ENCODE measurements around the gene PROSER2.

PROSER2 gene

GRCh38 chr10:11824825-11825224 is 1.7 kb downstream of the PROSER2 start:
- H4K91ac ChIP-seq (ENCODE audit: low read depth, low read length), result no peak overlapping the region
- H3K79me1 ChIP-seq (ENCODE audit: low read length), result peaks cover 8% of the 10 kb centered on the region
- H3K9ac ChIP-seq (ENCODE audit: low read length), result no peak overlapping the region
- peaks cover 0 to 2% of the 10 kb centered on the region in 2 experiments for H3K36me3 ChIP-seq (ENCODE audit: control insufficient read depth in 1 of 2, insufficient read depth in 2 of 2, low read length in 2 of 2)
- H3K4me2 ChIP-seq (ENCODE audit: low read length), result no peak overlapping the region
- no peaks in the 10 kb centered on the region for H3K9me3 ChIP-seq (ENCODE audit: insufficient read depth, low read depth, low read length)
- H3K4me1 ChIP-seq (ENCODE audit: control insufficient read depth in 1 of 2, insufficient read depth in 2 of 2, low read length in 2 of 2), result peaks cover 8 to 9% of the 10 kb centered on the region in 2 experiments
- H3K27me3 ChIP-seq (ENCODE audit: insufficient read depth, low read length), result no peaks in the 10 kb centered on the region
- H4K8ac ChIP-seq (ENCODE audit: low read depth, low read length), result no peak overlapping the region
- H2AK5ac ChIP-seq (ENCODE audit: low read length), result no peak overlapping the region
- H3K23ac ChIP-seq (ENCODE audit: low read length), result no peak overlapping the region
- no peak for DNase-seq
- no peak overlapping the region for H3K18ac ChIP-seq (ENCODE audit: low read length)
- no peak overlapping the region for H3K14ac ChIP-seq (ENCODE audit: low read length)
- H3K79me2 ChIP-seq (ENCODE audit: control insufficient read depth, insufficient read depth, low read length, poor library complexity), result peaks cover 9% of the 10 kb centered on the region
- no peak overlapping the region for H4K12ac ChIP-seq (ENCODE audit: low read depth, low read length)
- no peak overlapping the region for H2BK12ac ChIP-seq (ENCODE audit: low read length)
- H3K27ac ChIP-seq (ENCODE audit: low read depth, low read length), result no peak overlapping the region
- H2BK5ac ChIP-seq (ENCODE audit: low read depth, low read length, poor library complexity), result no peak overlapping the region
- H3K4ac ChIP-seq (ENCODE audit: low read depth, low read length), result no peak overlapping the region
- H2BK120ac ChIP-seq (ENCODE audit: insufficient read depth, low read length, poor library complexity), result no peak overlapping the region
- no CpG with 5 or more reads among the region's 11 CpGs for WGBS (ENCODE audit: extremely low coverage, insufficient coverage, insufficient read length)
- no peak overlapping the region for H2AFZ ChIP-seq (ENCODE audit: insufficient read depth, low read length, poor library complexity)
- H3K4me3 ChIP-seq (ENCODE audit: low read depth, low read length), result no peak overlapping the region

- no peak overlapping the region for H3K9ac ChIP-seq (ENCODE audit: low read length)
These were observed 2.7 kb downstream of the PROSER2 start for GRCh38 chr10:11825796-11826414.

GRCh38 chr10:11827006-11827405 is 3.9 kb downstream of the PROSER2 start:
- Histone ChIP-seq H3K14ac (ENCODE audit: low read length) (no peak overlapping the region), H3K4me2 (ENCODE audit: low read length) (no peak overlapping the region), H3K27me3 (ENCODE audit: insufficient read depth, low read length) (no peaks in the 10 kb centered on the region), H3K79me1 (ENCODE audit: low read length) (peaks cover 8% of the 10 kb centered on the region), H3K23ac (ENCODE audit: low read length) (no peak overlapping the region), H3K4ac (ENCODE audit: low read depth, low read length) (no peak overlapping the region), H3K4me1 (ENCODE audit: control insufficient read depth in 1 of 2, insufficient read depth in 2 of 2, low read length in 2 of 2) (peaks cover 8 to 9% of the 10 kb centered on the region in 2 experiments), H4K91ac (ENCODE audit: low read depth, low read length) (no peak overlapping the region), H3K9me3 (ENCODE audit: insufficient read depth, low read depth, low read length) (no peaks in the 10 kb centered on the region), H3K27ac (ENCODE audit: low read depth, low read length) (no peak overlapping the region), H2BK5ac (ENCODE audit: low read depth, low read length, poor library complexity) (no peak overlapping the region), H3K36me3 (ENCODE audit: control insufficient read depth in 1 of 2, insufficient read depth in 2 of 2, low read length in 2 of 2) (peaks cover 0 to 2% of the 10 kb centered on the region in 2 experiments), H3K4me3 (ENCODE audit: low read depth, low read length) (no peak overlapping the region), H2AK5ac (ENCODE audit: low read length) (no peak overlapping the region), H2AFZ (ENCODE audit: insufficient read depth, low read length, poor library complexity) (no peak overlapping the region), H3K9ac (ENCODE audit: low read length) (no peak overlapping the region), H2BK12ac (ENCODE audit: low read length) (no peak overlapping the region), H4K12ac (ENCODE audit: low read depth, low read length) (no peak overlapping the region), H4K8ac (ENCODE audit: low read depth, low read length) (no peak overlapping the region), H2BK120ac (ENCODE audit: insufficient read depth, low read length, poor library complexity) (no peak overlapping the region), H3K79me2 (ENCODE audit: control insufficient read depth, insufficient read depth, low read length, poor library complexity) (peaks cover 9% of the 10 kb centered on the region), H3K18ac (ENCODE audit: low read length) (no peak overlapping the region)
- DNase-seq, result peak in 1 of 2 donors; percentile 51
- no CpG with 5 or more reads among the region's 10 CpGs for WGBS (ENCODE audit: extremely low coverage, insufficient coverage, insufficient read length)

More at GRCh38 chr10:11825796-11826414, 2.7 kb downstream of the PROSER2 start:
- peaks cover 8 to 9% of the 10 kb centered on the region in 2 experiments for H3K4me1 ChIP-seq (ENCODE audit: control insufficient read depth in 1 of 2, insufficient read depth in 2 of 2, low read length in 2 of 2)
- no peak for DNase-seq
- H3K9me3 ChIP-seq (ENCODE audit: insufficient read depth, low read depth, low read length), result no peaks in the 10 kb centered on the region
- H3K4me2 ChIP-seq (ENCODE audit: low read length), result no peak overlapping the region
- H3K18ac ChIP-seq (ENCODE audit: low read length), result no peak overlapping the region
- no peak overlapping the region for H3K23ac ChIP-seq (ENCODE audit: low read length)
- H3K4me3 ChIP-seq (ENCODE audit: low read depth, low read length), result no peak overlapping the region
- no peak overlapping the region for H2BK12ac ChIP-seq (ENCODE audit: low read length)
- H4K8ac ChIP-seq (ENCODE audit: low read depth, low read length), result no peak overlapping the region
- H3K79me1 ChIP-seq (ENCODE audit: low read length), result peaks cover 8% of the 10 kb centered on the region
- H2AFZ ChIP-seq (ENCODE audit: insufficient read depth, low read length, poor library complexity), result no peak overlapping the region
- H4K12ac ChIP-seq (ENCODE audit: low read depth, low read length), result no peak overlapping the region
- H3K36me3 ChIP-seq (ENCODE audit: control insufficient read depth in 1 of 2, insufficient read depth in 2 of 2, low read length in 2 of 2), result peaks cover 0 to 2% of the 10 kb centered on the region in 2 experiments
- WGBS (ENCODE audit: extremely low coverage, insufficient coverage, insufficient read length), result no CpG with 5 or more reads among the region's 19 CpGs
- no peaks in the 10 kb centered on the region for H3K27me3 ChIP-seq (ENCODE audit: insufficient read depth, low read length)
- no peak overlapping the region for H2BK120ac ChIP-seq (ENCODE audit: insufficient read depth, low read length, poor library complexity)
- no peak overlapping the region for H3K14ac ChIP-seq (ENCODE audit: low read length)
- peaks cover 9% of the 10 kb centered on the region for H3K79me2 ChIP-seq (ENCODE audit: control insufficient read depth, insufficient read depth, low read length, poor library complexity)
- H2AK5ac ChIP-seq (ENCODE audit: low read length), result no peak overlapping the region
- H2BK5ac ChIP-seq (ENCODE audit: low read depth, low read length, poor library complexity), result no peak overlapping the region
- no peak overlapping the region for H3K27ac ChIP-seq (ENCODE audit: low read depth, low read length)
- no peak overlapping the region for H3K4ac ChIP-seq (ENCODE audit: low read depth, low read length)
- H4K91ac ChIP-seq (ENCODE audit: low read depth, low read length), result no peak overlapping the region

GRCh38 chr10:11827414-11827813 is 4.3 kb downstream of the PROSER2 start:
- no peak overlapping the region for H3K4me2 ChIP-seq (ENCODE audit: low read length)
- H3K9me3 ChIP-seq (ENCODE audit: insufficient read depth, low read depth, low read length), result no peaks in the 10 kb centered on the region
- no peak overlapping the region for H3K4me3 ChIP-seq (ENCODE audit: low read depth, low read length)
- H3K36me3 ChIP-seq (ENCODE audit: control insufficient read depth in 1 of 2, insufficient read depth in 2 of 2, low read length in 2 of 2), result peaks cover 0 to 2% of the 10 kb centered on the region in 2 experiments
- H3K27ac ChIP-seq (ENCODE audit: low read depth, low read length), result no peak overlapping the region
- H2AFZ ChIP-seq (ENCODE audit: insufficient read depth, low read length, poor library complexity), result no peak overlapping the region
- peaks cover 9% of the 10 kb centered on the region for H3K79me2 ChIP-seq (ENCODE audit: control insufficient read depth, insufficient read depth, low read length, poor library complexity)
- H4K12ac ChIP-seq (ENCODE audit: low read depth, low read length), result no peak overlapping the region
- peak overlapping the region; percentile 39 for H3K4ac ChIP-seq (ENCODE audit: low read depth, low read length)
- H4K8ac ChIP-seq (ENCODE audit: low read depth, low read length), result no peak overlapping the region
- H2BK5ac ChIP-seq (ENCODE audit: low read depth, low read length, poor library complexity), result no peak overlapping the region
- peaks cover 8% of the 10 kb centered on the region for H3K79me1 ChIP-seq (ENCODE audit: low read length)
- WGBS (ENCODE audit: extremely low coverage, insufficient coverage, insufficient read length), result no CpG with 5 or more reads among the region's 6 CpGs
- H2BK120ac ChIP-seq (ENCODE audit: insufficient read depth, low read length, poor library complexity), result no peak overlapping the region
- H3K4me1 ChIP-seq (ENCODE audit: control insufficient read depth in 1 of 2, insufficient read depth in 2 of 2, low read length in 2 of 2), result peaks cover 8 to 9% of the 10 kb centered on the region in 2 experiments
- no peak overlapping the region for H2AK5ac ChIP-seq (ENCODE audit: low read length)
- H3K27me3 ChIP-seq (ENCODE audit: insufficient read depth, low read length), result no peaks in the 10 kb centered on the region
- no peak overlapping the region for H4K91ac ChIP-seq (ENCODE audit: low read depth, low read length)
- no peak overlapping the region for H2BK12ac ChIP-seq (ENCODE audit: low read length)
- no peak overlapping the region for H3K18ac ChIP-seq (ENCODE audit: low read length)
- no peak overlapping the region for H3K14ac ChIP-seq (ENCODE audit: low read length)
- DNase-seq, result no peak
- no peak overlapping the region for H3K9ac ChIP-seq (ENCODE audit: low read length)
- no peak overlapping the region for H3K23ac ChIP-seq (ENCODE audit: low read length)

Measured in trophoblast cell (in vitro differentiated cells and primary cell).